Fibroblast of peridontal ligament (primary cell): ENCODE measurements around the gene LDLRAD4.
"Not testable (repeated sequence)": the region's sequence is repeated elsewhere in the genome, so short reads cannot be mapped to it uniquely, and the experiment has no call there.

Experiments
- DNase-seq: peaks from one replicate; pipeline ENCODE4 v3.0.0-alpha.2; 2010; ENCODE audit errors: extremely low read depth

LDLRAD4 gene

DNA sequence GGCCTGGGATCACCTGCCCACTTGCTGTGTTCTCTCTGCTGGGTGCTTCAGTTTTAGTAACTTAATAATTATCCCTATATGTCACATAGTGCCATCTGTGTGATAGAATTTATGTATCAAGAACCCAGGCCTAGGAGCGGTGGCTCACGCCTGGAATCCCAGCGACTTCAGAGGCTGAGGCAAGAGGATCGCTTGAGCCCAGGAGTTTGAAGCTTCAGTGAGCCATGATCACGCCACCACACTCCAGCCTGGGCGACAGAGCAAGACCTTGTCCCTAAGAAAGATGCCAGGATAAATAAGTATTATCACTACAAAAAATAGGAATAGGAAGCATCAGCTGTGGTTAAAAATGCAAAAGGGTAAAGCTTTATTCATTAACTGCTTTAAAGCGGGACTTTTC lies 267.0 kb downstream of the LDLRAD4 start:
- no peak for DNase-seq

- no peak for DNase-seq
These were observed 267.7 kb downstream of the LDLRAD4 start for GRCh38 chr18:13486284-13486683.

DNA sequence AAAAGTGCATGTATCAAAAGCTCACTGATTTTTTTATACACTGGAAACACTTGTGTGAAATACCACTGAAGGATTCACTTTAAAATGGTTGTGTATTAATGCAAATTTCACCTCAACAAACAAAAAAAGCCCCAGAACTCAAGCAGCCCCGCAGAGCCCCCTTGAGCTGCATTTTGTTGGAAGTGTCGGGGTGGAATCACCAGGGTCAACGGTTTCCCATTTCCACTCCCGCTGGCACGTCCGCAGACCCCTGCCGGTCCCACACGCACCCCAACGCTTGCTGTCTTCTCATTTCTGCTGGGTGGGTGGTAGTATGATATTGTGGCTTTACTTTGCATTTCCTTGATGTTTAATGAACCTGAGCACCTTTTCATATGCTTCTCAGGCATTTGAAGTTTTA lies 268.1 kb downstream of the LDLRAD4 start:
- DNase-seq: no peak

DNA sequence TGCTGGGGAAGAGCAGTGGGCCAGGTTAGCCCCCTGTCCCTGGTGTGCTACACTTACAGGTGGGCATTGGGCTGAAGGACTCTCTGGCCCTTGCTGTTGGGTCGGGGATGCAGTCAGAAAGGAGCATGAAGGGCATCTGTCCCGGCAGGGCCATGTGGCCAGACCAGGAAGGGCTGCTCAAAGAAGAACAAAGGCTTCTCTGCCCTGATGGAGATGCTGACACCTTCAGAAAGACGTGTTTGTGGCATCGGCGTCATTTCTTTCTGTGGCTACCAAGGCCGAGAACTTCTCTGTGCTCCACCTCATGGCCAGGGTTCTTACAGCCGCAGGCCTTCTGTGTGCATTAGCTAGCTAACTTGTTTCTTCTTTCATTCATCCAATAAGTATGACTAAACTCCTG lies 268.7 kb downstream of the LDLRAD4 start:
- DNase-seq: no peak

DNA sequence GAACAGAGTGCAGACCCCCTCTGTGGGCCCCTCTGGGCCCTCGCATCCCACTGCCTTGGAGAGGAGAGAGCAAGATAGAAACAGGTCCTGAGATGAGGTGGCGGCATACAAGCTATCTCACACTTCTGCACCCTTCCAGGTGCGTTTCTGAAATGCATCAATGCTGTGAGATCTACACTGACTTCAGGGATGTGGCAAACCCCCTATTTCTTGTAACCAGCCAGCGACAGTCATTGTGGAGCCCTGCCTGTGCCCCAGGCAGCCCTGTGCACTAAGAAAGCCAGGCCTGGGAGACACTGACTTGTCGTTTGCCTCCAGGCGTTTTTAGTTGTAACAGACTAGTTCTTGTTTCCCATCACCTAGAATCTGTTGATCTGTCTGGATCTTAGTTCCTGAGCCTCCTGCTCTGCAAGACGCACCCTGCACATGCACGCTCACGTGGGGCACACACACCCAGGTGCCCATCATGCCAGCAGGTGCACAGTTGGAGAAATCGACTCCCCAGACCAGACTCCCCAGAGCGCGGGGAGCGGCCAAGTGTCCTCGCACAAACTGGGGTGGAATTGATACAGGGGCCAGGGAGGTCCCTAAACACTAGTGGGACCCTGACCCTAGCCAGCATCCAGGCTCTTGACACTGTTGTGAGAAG lies 269.8 kb downstream of the LDLRAD4 start:
- no peak for DNase-seq

GRCh38 chr18:13489303-13489702 lies 270.7 kb downstream of the LDLRAD4 start:
- DNase-seq: not testable (repeated sequence)

DNA sequence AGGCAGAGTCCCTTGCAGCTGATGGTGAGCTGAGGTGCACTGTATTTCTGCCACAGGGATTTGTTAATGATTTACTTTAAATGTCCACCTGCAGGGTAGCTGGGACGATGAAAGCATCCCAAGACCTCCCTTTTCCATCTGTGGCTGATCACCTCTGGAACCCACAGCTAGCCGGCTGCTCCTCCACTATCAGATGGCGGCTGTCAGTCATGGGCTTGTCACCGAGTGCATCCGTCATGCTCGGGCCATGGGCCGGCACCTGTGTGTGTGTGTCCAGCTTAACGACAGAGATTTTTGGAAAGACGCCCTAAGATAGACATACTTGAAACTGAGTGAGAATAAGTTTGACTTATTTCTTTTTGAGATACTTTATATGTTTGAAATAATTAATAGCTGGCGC lies 272.6 kb downstream of the LDLRAD4 start:
- no peak for DNase-seq

- DNase-seq: no peak
These were observed 273.8 kb downstream of the LDLRAD4 start for GRCh38 chr18:13492314-13492713.

DNA sequence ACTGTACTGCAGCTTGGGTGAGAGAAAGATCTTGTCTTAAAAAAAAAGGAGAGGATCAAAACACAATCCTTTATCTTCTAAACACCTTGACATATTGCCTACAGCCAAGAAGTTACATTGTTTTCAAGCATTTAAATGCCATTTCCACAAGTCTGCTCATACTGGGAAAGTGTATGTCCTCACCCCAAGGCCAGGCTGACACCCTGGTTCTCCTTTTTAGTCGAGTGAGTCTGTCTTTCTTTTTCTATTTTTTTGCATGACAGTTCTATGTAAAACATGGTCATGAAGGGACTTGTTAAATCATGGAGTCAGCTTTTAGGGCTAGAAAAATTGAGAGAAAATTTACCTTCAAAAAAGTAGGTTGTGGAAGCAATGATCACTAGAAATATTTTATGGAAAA lies 274.5 kb downstream of the LDLRAD4 start:
- no peak for DNase-seq

- DNase-seq: no peak
These were observed 275.2 kb downstream of the LDLRAD4 start for GRCh38 chr18:13493725-13494124.

- DNase-seq: no peak
These were observed 276.4 kb downstream of the LDLRAD4 start for GRCh38 chr18:13494871-13495445.

DNA sequence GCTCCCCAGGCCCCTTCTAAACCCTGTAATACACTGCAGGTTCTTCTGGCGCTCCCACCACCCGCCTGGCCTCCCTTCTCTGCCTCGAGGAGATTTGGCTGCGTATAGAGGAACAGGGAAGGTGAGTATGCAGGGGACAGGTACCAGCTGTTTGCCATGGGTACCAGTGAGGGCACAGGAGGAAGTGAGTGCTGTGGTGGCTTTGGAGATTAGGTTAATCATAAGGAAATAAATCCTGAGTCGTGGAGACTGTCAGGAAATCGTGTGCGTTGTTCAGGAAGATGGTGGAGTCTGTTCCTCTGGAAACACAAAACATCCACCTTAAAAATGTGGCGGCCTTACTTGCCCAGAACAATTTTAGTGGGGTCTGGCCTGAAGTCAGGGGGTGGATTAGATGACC lies 277.4 kb downstream of the LDLRAD4 start:
- DNase-seq: no peak

GRCh38 chr18:13496691-13497281 lies 278.2 kb downstream of the LDLRAD4 start:
- no peak for DNase-seq

DNA sequence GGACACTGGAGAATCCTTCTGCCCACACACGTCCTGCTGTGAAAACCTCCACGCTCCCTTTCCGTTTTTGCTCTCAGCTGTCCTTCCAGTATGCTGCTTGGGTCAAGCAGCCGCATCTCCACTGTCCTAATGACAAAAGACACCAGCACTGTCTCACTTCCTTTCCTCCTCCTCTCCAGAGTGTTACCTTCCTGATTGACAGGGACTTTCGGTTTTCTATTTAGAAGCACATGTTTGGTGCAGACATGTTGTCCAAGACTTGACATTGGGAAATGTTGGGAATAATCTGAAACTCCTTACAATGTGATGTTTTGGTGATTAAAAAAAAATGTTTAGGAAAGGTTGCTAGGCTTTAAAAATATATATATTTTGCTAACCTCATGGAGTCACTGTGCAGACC lies 281.2 kb downstream of the LDLRAD4 start:
- DNase-seq: no peak

DNA sequence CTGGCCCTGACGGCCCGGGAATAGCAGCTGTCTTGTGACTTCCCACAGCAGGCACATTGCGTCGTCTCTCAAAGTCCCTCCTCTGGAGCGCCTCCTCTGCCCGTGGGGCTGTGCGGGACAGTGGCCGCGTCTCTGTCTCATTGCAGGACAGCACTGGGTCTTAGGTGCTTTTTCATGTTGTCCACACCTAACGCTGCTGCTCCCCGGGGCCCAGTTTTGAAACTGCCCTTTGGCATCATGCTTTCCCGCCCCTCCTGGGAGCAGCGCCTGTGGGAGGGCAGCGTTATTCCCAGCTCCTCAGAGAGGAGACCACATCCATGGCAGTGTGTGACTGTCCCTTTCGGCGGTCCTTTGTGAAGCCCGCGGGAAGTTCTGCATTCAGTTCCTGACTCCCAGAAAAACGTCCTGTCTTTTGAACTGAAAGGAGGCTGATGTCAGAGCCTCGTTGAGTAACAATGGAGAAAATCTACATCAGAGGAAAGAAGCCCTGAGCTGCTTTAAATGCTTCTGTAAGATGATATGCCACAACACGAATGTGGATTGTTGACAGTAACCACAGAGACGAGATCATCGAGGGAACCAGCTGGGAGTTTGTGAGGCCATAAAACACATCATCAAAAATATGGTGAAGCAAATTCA lies 281.8 kb downstream of the LDLRAD4 start:
- peak; percentile 33 for DNase-seq

- DNase-seq: peak; percentile 12
These were observed 282.4 kb downstream of the LDLRAD4 start for GRCh38 chr18:13500869-13501542.

- DNase-seq: no peak
These were observed 283.0 kb downstream of the LDLRAD4 start for GRCh38 chr18:13501543-13501887.

GRCh38 chr18:13501891-13502290 lies 283.3 kb downstream of the LDLRAD4 start:
- no peak for DNase-seq

DNA sequence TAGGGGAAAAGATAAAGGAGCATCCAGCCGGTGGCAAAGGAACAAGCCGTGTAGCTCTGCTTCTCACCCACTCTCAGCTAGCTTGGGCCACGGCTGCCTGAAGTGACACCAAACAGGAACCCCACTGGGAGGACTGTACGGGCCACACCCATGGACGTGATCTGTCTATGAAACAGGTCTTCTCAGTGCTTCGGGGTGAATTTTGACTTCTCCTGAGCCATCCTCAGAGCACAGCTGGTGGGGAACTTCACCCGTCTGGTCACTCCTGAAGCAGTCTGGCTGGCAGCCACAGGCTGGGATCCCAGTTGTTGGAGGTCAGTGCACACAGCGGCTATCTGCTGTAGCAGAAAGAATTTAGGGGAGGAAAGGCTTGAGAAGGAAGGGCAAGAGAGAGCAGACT lies 284.0 kb downstream of the LDLRAD4 start:
- DNase-seq: no peak

- no peak for DNase-seq
These were observed 285.3 kb downstream of the LDLRAD4 start for GRCh38 chr18:13503836-13504235.

DNA sequence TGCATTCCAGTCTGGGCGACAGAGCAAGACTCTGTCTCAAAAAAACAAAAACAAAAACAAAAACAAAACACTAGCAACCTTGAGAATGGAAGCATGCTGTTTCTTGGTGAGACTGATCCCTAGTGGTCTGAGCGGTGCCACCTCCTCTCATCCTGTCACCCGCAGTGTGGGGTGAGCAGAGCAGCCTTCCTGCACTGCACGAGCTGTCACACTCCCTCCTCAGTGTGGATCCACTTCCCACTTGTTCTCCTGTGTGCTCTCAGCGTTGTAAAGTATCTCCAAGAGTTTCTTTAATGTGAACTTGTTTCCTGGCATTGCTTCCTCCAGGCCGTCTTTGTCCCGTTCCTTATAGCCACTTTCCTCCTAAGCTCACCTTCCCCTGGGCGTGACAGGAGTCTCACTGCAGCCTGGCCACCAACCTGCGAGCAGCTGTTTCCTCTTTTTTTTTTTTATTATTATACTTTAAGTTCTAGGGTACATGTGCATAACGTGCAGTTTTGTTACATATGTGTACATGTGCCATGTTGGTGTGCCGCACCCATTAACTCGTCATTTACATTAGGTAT lies 287.3 kb downstream of the LDLRAD4 start:
- no peak for DNase-seq

- no peak for DNase-seq
These were observed 292.0 kb downstream of the LDLRAD4 start for GRCh38 chr18:13510594-13510993.
